ENCODE measurements around the gene GPR63.

DNA sequence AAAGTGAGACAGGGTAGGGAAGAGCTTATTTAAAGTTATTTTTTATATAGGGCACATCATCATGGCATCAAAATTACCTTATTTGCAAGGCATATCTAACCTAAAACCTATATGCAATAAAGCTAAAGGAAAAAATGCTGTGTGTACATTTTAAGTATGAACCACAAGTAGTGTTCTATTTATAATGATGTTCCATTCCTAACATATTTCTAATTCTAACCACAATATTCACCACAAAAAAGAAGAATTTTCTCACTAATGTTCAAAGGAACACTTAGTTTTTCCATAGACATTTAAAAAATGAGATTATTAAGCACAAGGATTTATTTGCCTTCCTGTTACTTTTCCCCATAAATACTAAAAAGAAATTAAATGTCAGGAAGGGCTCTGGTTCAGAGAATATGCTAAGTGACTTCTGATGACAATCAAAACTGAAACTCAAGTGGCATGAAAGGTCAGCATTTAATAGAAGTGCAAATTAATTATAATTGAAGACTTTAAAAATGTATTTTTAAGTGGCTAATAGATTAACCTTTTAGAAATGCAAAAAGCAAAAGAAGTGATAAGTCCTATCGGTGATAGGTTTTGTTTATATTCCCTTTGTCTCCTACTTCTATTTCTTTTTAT lies 25.1 kb downstream of the GPR63 start:
- TF ChIP-seq EP300 (IDR thresholded peaks at IDR 0.05; ENCODE audit: low read length) (no peak), MTA1 (IDR thresholded peaks at IDR 0.05; ENCODE audit: borderline replicate concordance) (no peak), TCF7 (IDR thresholded peaks at IDR 0.05; ENCODE audit: borderline replicate concordance) (no peak)
- TF ChIP-seq, protein P1, sequence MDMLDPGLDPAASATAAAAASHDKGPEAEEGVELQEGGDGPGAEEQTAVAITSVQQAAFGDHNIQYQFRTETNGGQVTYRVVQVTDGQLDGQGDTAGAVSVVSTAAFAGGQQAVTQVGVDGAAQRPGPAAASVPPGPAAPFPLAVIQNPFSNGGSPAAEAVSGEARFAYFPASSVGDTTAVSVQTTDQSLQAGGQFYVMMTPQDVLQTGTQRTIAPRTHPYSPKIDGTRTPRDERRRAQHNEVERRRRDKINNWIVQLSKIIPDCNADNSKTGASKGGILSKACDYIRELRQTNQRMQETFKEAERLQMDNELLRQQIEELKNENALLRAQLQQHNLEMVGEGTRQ (CRISPR knock-in tag; IDR thresholded peaks at IDR 0.05), result no peak
- TF ChIP-seq, protein P2, sequence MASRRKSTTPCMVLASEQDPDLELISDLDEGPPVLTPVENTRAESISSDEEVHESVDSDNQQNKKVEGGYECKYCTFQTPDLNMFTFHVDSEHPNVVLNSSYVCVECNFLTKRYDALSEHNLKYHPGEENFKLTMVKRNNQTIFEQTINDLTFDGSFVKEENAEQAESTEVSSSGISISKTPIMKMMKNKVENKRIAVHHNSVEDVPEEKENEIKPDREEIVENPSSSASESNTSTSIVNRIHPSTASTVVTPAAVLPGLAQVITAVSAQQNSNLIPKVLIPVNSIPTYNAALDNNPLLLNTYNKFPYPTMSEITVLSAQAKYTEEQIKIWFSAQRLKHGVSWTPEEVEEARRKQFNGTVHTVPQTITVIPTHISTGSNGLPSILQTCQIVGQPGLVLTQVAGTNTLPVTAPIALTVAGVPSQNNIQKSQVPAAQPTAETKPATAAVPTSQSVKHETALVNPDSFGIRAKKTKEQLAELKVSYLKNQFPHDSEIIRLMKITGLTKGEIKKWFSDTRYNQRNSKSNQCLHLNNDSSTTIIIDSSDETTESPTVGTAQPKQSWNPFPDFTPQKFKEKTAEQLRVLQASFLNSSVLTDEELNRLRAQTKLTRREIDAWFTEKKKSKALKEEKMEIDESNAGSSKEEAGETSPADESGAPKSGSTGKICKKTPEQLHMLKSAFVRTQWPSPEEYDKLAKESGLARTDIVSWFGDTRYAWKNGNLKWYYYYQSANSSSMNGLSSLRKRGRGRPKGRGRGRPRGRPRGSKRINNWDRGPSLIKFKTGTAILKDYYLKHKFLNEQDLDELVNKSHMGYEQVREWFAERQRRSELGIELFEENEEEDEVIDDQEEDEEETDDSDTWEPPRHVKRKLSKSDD (conservative IDR thresholded peaks at IDR 0.05; ENCODE audit: low read length), result no peak

All from K562 (cell line).